K562 (cell line): Measurements from ENCODE around the gene SHISA7. TPM values are rescaled to one million over a fixed set of nuclear protein-coding genes. Genes with fewer than 3 reads are reported as not detected.

Experiments used
- ATAC-seq: fragments of 200-7000 bp; cut with Tn5 transposase; 3 replicates; pipeline ENCODE4 v1.9.1; 2020; ENCODE audit warnings: moderate library complexity
- BruUV-seq: library from RNA; stranded (reverse); fragments of 400-500 nt; replicated peaks from 2 replicates; lab custom pipeline; 2021; lab: Mats Ljungman, UMichigan
- CTCF ChIA-PET: fragments of 300-600 bp; formaldehyde crosslinking; extraction: SDS; loops from one replicate; lab custom pipeline; 2021; ENCODE audit warnings: low intra/inter-chr PET ratio; lab: Yijun Ruan, JAX
- POLR2A ChIA-PET: fragments of 300-600, 350-650 bp; sonication (Branson Sonifier 250); formaldehyde crosslinking; extraction: SDS; loops from one replicate; lab custom pipeline; 2021; ENCODE audit warnings: antibody characterized with exemption, inconsistent platforms; lab: Yijun Ruan, JAX
- DNase-seq, 4 experiments: peaks; one replicate each; pipeline versions ENCODE4 v3.0.0 to v3.0.0-alpha.2; 2011 to 2018; ENCODE audit warnings: low spot score in 3 of 4, mixed read lengths in 3 of 4; ENCODE audit errors: extremely low read depth in 1 of 4
- FAIRE-seq: peaks from 2 replicates; lab custom pipeline; 2011; peaks lifted over from hg19 to GRCh38; lab: Jason Lieb, UNC
- H2AFZ ChIP-seq: 2 replicates; pipeline ENCODE4 v1.6.0; 2011; ENCODE audit warnings: low read depth, low read length, control low read depth, inconsistent platforms
- H3K27ac ChIP-seq: fragments of 200-600 bp; 3 replicates; pipeline ENCODE4 v1.8.0; 2011; ENCODE audit warnings: low read depth, mild to moderate bottlenecking, control low read depth, inconsistent platforms, low read length, moderate library complexity, mixed read lengths; ENCODE audit errors: extremely low read depth
- H3K27me3 ChIP-seq, 2 experiments: fragments of 300-600 bp in 1 of 2; 2 replicates in 1 of 2; 3 replicates in 1 of 2; pipeline versions ENCODE4 v1.6.0 to v1.8.0; 2011; ENCODE audit warnings: inconsistent platforms in 2 of 2, low read length in 2 of 2, mild to moderate bottlenecking in 1 of 2, mixed read lengths in 1 of 2, moderate library complexity in 1 of 2; ENCODE audit not compliant: control insufficient read depth in 2 of 2, insufficient read depth in 2 of 2
- H3K36me3 ChIP-seq: fragments of 300-600 bp; 3 replicates; pipeline ENCODE4 v1.8.0; 2011; ENCODE audit warnings: mild to moderate bottlenecking, low read length, inconsistent platforms; ENCODE audit not compliant: control insufficient read depth, insufficient read depth
- H3K4me1 ChIP-seq, 2 experiments: fragments of 200-600 bp in 1 of 2; replicated peaks in 1 of 2; 2 replicates in 1 of 2; 3 replicates in 1 of 2; pipeline versions ENCODE4 v1.5.1 to v1.8.0; 2011; ENCODE audit warnings: inconsistent platforms in 2 of 2, low read length in 2 of 2, mild to moderate bottlenecking in 1 of 2, mixed read lengths in 1 of 2, moderate library complexity in 1 of 2; ENCODE audit not compliant: control insufficient read depth in 2 of 2, insufficient read depth in 2 of 2
- H3K4me2 ChIP-seq: 2 replicates; pipeline ENCODE4 v1.6.1; 2011; ENCODE audit warnings: low read length, control low read depth, inconsistent platforms, mixed read lengths; ENCODE audit not compliant: insufficient read depth
- H3K4me3 ChIP-seq: fragments of 200-600 bp; sonication (generic), shearing (Covaris generic); 2 replicates; pipeline ENCODE4 v1.5.1; 2016; ENCODE audit warnings: control low read depth, inconsistent platforms
- H3K79me2 ChIP-seq: fragments of 200-600 bp; 3 replicates; pipeline ENCODE4 v1.8.0; 2011; ENCODE audit warnings: low read length, inconsistent platforms; ENCODE audit not compliant: control insufficient read depth, insufficient read depth
- H3K9ac ChIP-seq, 2 experiments: 2 replicates each; pipeline versions ENCODE4 v1.6.0 to v1.6.1; 2011; ENCODE audit warnings: low read depth in 2 of 2, low read length in 2 of 2, control low read depth in 1 of 2, inconsistent platforms in 1 of 2, mild to moderate bottlenecking in 1 of 2, mixed read lengths in 1 of 2; ENCODE audit not compliant: insufficient read depth in 1 of 2
- H3K9me1 ChIP-seq: one replicate; pipeline ENCODE4 v1.6.0; 2011; ENCODE audit warnings: inconsistent platforms, mild to moderate bottlenecking, low read length, moderate library complexity; ENCODE audit not compliant: control insufficient read depth, insufficient read depth
- H3K9me3 ChIP-seq: replicated peaks from 2 replicates; pipeline ENCODE4 v1.5.1; 2011; ENCODE audit warnings: low read depth, low read length, inconsistent platforms; ENCODE audit not compliant: control insufficient read depth, insufficient read depth
- H4K20me1 ChIP-seq: replicated peaks from 2 replicates; pipeline ENCODE4 v1.6.1; 2011; ENCODE audit warnings: low read length, inconsistent platforms, mixed read lengths; ENCODE audit not compliant: control insufficient read depth, insufficient read depth
- ARNT ChIP-seq, 2 experiments: fragments of 450-650 bp; IDR thresholded peaks; 2 replicates each; pipeline ENCODE4 v1.6.1; 2016; ENCODE audit warnings: mild to moderate bottlenecking in 1 of 2
- CBX3 ChIP-seq, 2 experiments: IDR thresholded peaks; 1 replicate in 1 of 2; 2 replicates in 1 of 2; pipeline ENCODE4 v1.6.1; 2012; ENCODE audit warnings: inconsistent platforms in 2 of 2, low read length in 2 of 2, borderline replicate concordance in 1 of 2, control low read depth in 1 of 2
- ELF1 ChIP-seq: fragments of 200-800 bp; sonication (Bioruptor generic); IDR thresholded peaks from 2 replicates; pipeline ENCODE4 v1.6.1; 2016; ENCODE audit warnings: missing genetic modification characterization, missing compliant biosample characterization
- ETV1 ChIP-seq: fragments of 450-650 bp; conservative IDR thresholded peaks from 2 replicates; pipeline ENCODE4 v1.6.1; 2016; ENCODE audit warnings: missing genetic modification characterization, control low read depth, low read depth, missing compliant biosample characterization
- GABPB1 ChIP-seq: sonication (generic); formaldehyde crosslinking; IDR thresholded peaks from 2 replicates; pipeline ENCODE4 v1.8.0; 2022; ENCODE audit warnings: mild to moderate bottlenecking, missing genetic modification reagents
- HMG20A ChIP-seq: fragments of 450-650 bp; formaldehyde crosslinking; conservative IDR thresholded peaks from 2 replicates; pipeline ENCODE4 v1.4.0; 2020; ENCODE audit warnings: mild to moderate bottlenecking, mixed read lengths
- LARP7 ChIP-seq: fragments of 450-650 bp; IDR thresholded peaks from 2 replicates; pipeline ENCODE4 v1.6.1; 2016
- NCOR1 ChIP-seq: fragments of 450-650 bp; IDR thresholded peaks from 2 replicates; pipeline ENCODE4 v1.6.1; 2016; ENCODE audit warnings: mild to moderate bottlenecking, moderate library complexity
- NR0B1 ChIP-seq: fragments of 450-650 bp; IDR thresholded peaks from one replicate; pipeline ENCODE4 v1.6.1; 2018; ENCODE audit warnings: mild to moderate bottlenecking, moderate library complexity; ENCODE audit not compliant: partially characterized antibody
- NRF1 ChIP-seq, 2 experiments: fragments of 450-650 bp; IDR thresholded peaks in 1 of 2; conservative IDR thresholded peaks in 1 of 2; 2 replicates each; pipeline ENCODE4 v1.6.1; 2014; ENCODE audit warnings: mild to moderate bottlenecking in 2 of 2
- RBM25 ChIP-seq: fragments of 200-400 bp; formaldehyde crosslinking; IDR thresholded peaks from 2 replicates; pipeline ENCODE4 v1.6.1; 2018; ENCODE audit warnings: low read length, low read depth, moderate library complexity; ENCODE audit not compliant: severe bottlenecking
- RUNX1 ChIP-seq: sonication (generic); IDR thresholded peaks from 2 replicates; pipeline ENCODE4 v1.6.1; 2016; ENCODE audit warnings: antibody characterized with exemption, low read depth
- STAT5A ChIP-seq: IDR thresholded peaks from 2 replicates; pipeline ENCODE4 v1.6.1; 2012; ENCODE audit warnings: low read length, inconsistent platforms, borderline replicate concordance
- ZBTB1 ChIP-seq: sonication (generic); formaldehyde crosslinking; IDR thresholded peaks from 2 replicates; pipeline ENCODE4 v1.8.1; 2023; ENCODE audit warnings: missing genetic modification reagents, low read depth, mild to moderate bottlenecking, borderline replicate concordance
- ZC3H11A ChIP-seq: IDR thresholded peaks from 2 replicates; pipeline ENCODE4 v1.6.1; 2012; ENCODE audit warnings: low read depth, low read length, improper control_type of control experiment
- ZFP36 ChIP-seq: fragments of 150-350 bp; IDR thresholded peaks from 2 replicates; pipeline ENCODE4 v1.6.1; 2018; ENCODE audit warnings: low read length, low read depth; ENCODE audit not compliant: partially characterized antibody
- ZNF445 ChIP-seq: fragments of 250-450 bp; sonication (Bioruptor Pico); IDR thresholded peaks from 2 replicates; pipeline ENCODE4 v1.4.0; 2020; ENCODE audit warnings: low read depth, mild to moderate bottlenecking, moderate library complexity
- ZNF57 ChIP-seq: fragments of 450-650 bp; formaldehyde crosslinking; IDR thresholded peaks from 2 replicates; pipeline ENCODE4 v1.4.0; 2020; ENCODE audit warnings: mild to moderate bottlenecking, moderate library complexity
- ZNF668 ChIP-seq: fragments of 250-450 bp; sonication (Bioruptor Pico); IDR thresholded peaks from 2 replicates; pipeline ENCODE4 v1.8.0; 2022; ENCODE audit warnings: mild to moderate bottlenecking, inconsistent platforms
- WGBS: fragments of 100-300 bp; shearing (Covaris generic); methylation state at CpG from one replicate; pipeline ENCODE4 v1.1.6; 2016; ENCODE audit warnings: low coverage, mixed read lengths; ENCODE audit not compliant: insufficient coverage; ENCODE audit errors: missing lambda C conversion rate; 5-methylcytosine and 5-hydroxymethylcytosine counted together
- in situ Hi-C: fragments of 300-500 bp; cut with MboI; formaldehyde crosslinking; loops from 4 replicates; pipeline ENCODE4 v1.15.0; 2018; ENCODE audit warnings: inconsistent platforms, mixed read lengths
- intact Hi-C: fragments of 100-400 bp; cut with micrococcal nuclease; formaldehyde crosslinking; loops from 2 replicates; pipeline ENCODE4 v1.14.2; 2022
- polyA plus RNA-seq, 8 experiments: library from polyadenylated mRNA; depleted of rRNA in 4 of 8; stranded (reverse) in 5 of 8; unstranded in 3 of 8; fragments of >200 nt; fragmentation: Nextera tagmentation in 2 of 8; fragmentation: Illumina TruSeq in 1 of 8; extraction: Ambion mirVana in 2 of 8; extraction: Trizol in 1 of 8; gene quantifications; 2 replicates each; pipeline versions ENCODE4 v1.2.1 to v1.2.3, GENCODE V29; 2011 to 2014; ENCODE audit warnings: inconsistent platforms in 1 of 8, missing spikeins in 1 of 8
- total RNA-seq, 7 experiments: library from RNA; depleted of rRNA in 6 of 7; stranded (reverse); fragments of >200 nt in 6 of 7; fragmentation: Illumina TruSeq in 2 of 7; extraction: Trizol in 2 of 7; gene quantifications; 2 replicates each; pipeline versions ENCODE4 v1.2.1 to v1.2.3, GENCODE V29; 2011 to 2021; ENCODE audit warnings: low replicate concordance in 1 of 7

The SHISA7 gene
- total and polyA plus RNA-seq, 9 of the 15 experiments (the other 6 are each of a cell fraction or from before 2014, with no cell fraction given) = 0.01 to 0.40 (median 0.07) TPM

- TF ChIP-seq NR0B1 = no peak
These were observed 633 bp downstream of the SHISA7 start (continued) for GRCh38 chr19:55442372-55442961.

GRCh38 chr19:55441692-55442321, 1.3 kb downstream of the SHISA7 start:
- FAIRE-seq = peak; percentile 49
- Histone ChIP-seq H2AFZ (peak overlapping the region; percentile 57), H3K27ac (no peak overlapping the region), H3K36me3 (no peaks in the 10 kb centered on the region), H3K9ac (peak overlapping the region in 1 of 2 experiments; percentile 68; a peak in 2 of 4 replicates), H3K4me3 (0 out of 2 replicates have a peak overlapping the region, but pooled peaks have one; percentile 0), H3K27me3 (peaks cover 6 to 19% of the 10 kb centered on the region in 2 experiments), H3K79me2 (no peaks in the 10 kb centered on the region), H3K4me2 (peak overlapping the region; percentile 50), H4K20me1 (peaks cover 10% of the 10 kb centered on the region), H3K9me1 (no peaks in the 10 kb centered on the region), H3K9me3 (no peaks in the 10 kb centered on the region), H3K4me1 (peaks cover 18 to 54% of the 10 kb centered on the region in 2 experiments)
- in situ Hi-C loops = loop anchor here (25.0 kb wide), 1 partner anchor 780 kb away; the partner anchor contains the start of gene LILRB4
- ChIA-PET CTCF (no interaction called here), POLR2A (interaction anchor here (0.6 kb wide), 1 partner anchor 469 kb away, joined by 3 read pairs; no protein-coding TSS in a partner anchor)
- 15% methylated on average over 28 of the region's 39 CpGs for WGBS
- peak; percentile 82 for ATAC-seq
- intact Hi-C loops = no loop called here
- BruUV-seq = no TSS peak
- peak; percentile 71 to 85 (median 82) for DNase-seq
- TF ChIP-seq CBX3 (IDR thresholded peaks at IDR 0.05; ENCODE audit: borderline replicate concordance in 1 of 2, low read length in 2 of 2) (peak in 1 of 2 experiments; percentile 41; a peak in 1 of 3 replicates), ZC3H11A (no peak), ARNT (IDR thresholded peaks at IDR 0.05) (no peak), RBM25 (peak; percentile 8), ETV1 (no peak), ZFP36 (no peak), ZNF668 (CRISPR knock-in tag) (no peak), NCOR1 (no peak), ZNF57 (CRISPR knock-in tag) (no peak), NRF1 (conservative IDR thresholded peaks at IDR 0.05 in 1 of 2, IDR thresholded peaks at IDR 0.05 in 1 of 2) (0 out of 4 replicates have a peak, but pooled peaks of 1 of the 2 experiments have one; percentile 11), GABPB1 (0 out of 2 replicates have a peak, but pooled peaks have one; percentile 34), ZNF445 (CRISPR knock-in tag) (no peak), ZBTB1 (CRISPR knock-in tag) (no peak), ELF1 (tag) (no peak), HMG20A (no peak), RUNX1 (no peak), STAT5A (no peak), LARP7 (no peak)
